Endothelial cell of umbilical vein (primary cell): ENCODE measurements around the gene LAD1. TPM values are rescaled to one million over a fixed set of nuclear protein-coding genes. Genes with fewer than 3 reads are reported as not detected.

Source experiments
- BruUV-seq: library from RNA; stranded (reverse); fragments of 400-500 nt; replicated peaks from 2 replicates; lab custom pipeline; 2021; lab: Mats Ljungman, UMichigan
- CTCF ChIA-PET: fragments of 300-600, 350-600 bp; sonication (Branson Sonifier 250); formaldehyde crosslinking; loops from one replicate; lab custom pipeline; 2021; ENCODE audit warnings: antibody characterized with exemption, inconsistent platforms; lab: Charles Lee
- POLR2A ChIA-PET: fragments of 300-600, 350-600 bp; sonication (Branson Sonifier 250); formaldehyde crosslinking; loops from one replicate; lab custom pipeline; 2021; ENCODE audit warnings: antibody characterized with exemption, inconsistent platforms; lab: Charles Lee
- DNase-seq: peaks from one replicate; pipeline ENCODE4 v3.0.0-alpha.2; 2011; ENCODE audit warnings: low read depth, low spot score
- FAIRE-seq: peaks from 2 replicates; lab custom pipeline; 2011; peaks lifted over from hg19 to GRCh38; lab: Jason Lieb, UNC
- H2AFZ ChIP-seq: 2 replicates; pipeline ENCODE4 v1.6.0; 2012; ENCODE audit warnings: low read depth, low read length, control low read depth, inconsistent platforms
- H3K27ac ChIP-seq: 2 replicates; pipeline ENCODE4 v1.5.1; 2011; ENCODE audit warnings: low read depth, mild to moderate bottlenecking, control low read depth, low read length, moderate library complexity; ENCODE audit not compliant: insufficient read depth
- H3K27me3 ChIP-seq, 2 experiments: 2 replicates each; pipeline versions ENCODE4 v1.6.0 to v1.6.1; 2011; ENCODE audit warnings: low read length in 2 of 2, mixed read lengths in 1 of 2; ENCODE audit not compliant: control insufficient read depth in 2 of 2, insufficient read depth in 2 of 2
- H3K36me3 ChIP-seq, 2 experiments: 2 replicates in 1 of 2; 3 replicates in 1 of 2; pipeline ENCODE4 v1.5.1; 2011; ENCODE audit warnings: low read length in 2 of 2, mild to moderate bottlenecking in 1 of 2, moderate library complexity in 1 of 2; ENCODE audit not compliant: control insufficient read depth in 2 of 2, insufficient read depth in 2 of 2; ENCODE audit errors: extremely low read depth in 1 of 2
- H3K4me1 ChIP-seq: 3 replicates; pipeline ENCODE4 v1.5.1; 2011; ENCODE audit warnings: mild to moderate bottlenecking, low read length; ENCODE audit not compliant: control insufficient read depth, insufficient read depth; ENCODE audit errors: extremely low read depth
- H3K4me2 ChIP-seq: 2 replicates; pipeline ENCODE4 v1.6.1; 2011; ENCODE audit warnings: low read length, control low read depth, mixed read lengths; ENCODE audit not compliant: insufficient read depth
- H3K4me3 ChIP-seq, 3 experiments: fragments of 200-600 bp in 1 of 3; sonication (generic), shearing (Covaris generic) in 1 of 3; replicated peaks in 1 of 3; 2 replicates each; pipeline ENCODE4 v1.5.1; 2011 to 2016; ENCODE audit warnings: control low read depth in 3 of 3, low read length in 3 of 3, mild to moderate bottlenecking in 2 of 3, inconsistent platforms in 1 of 3, low read depth in 1 of 3, moderate library complexity in 1 of 3; ENCODE audit not compliant: insufficient read depth in 1 of 3
- H3K79me2 ChIP-seq: 2 replicates; pipeline ENCODE4 v1.6.0; 2012; ENCODE audit warnings: low read length, inconsistent platforms; ENCODE audit not compliant: control insufficient read depth, insufficient read depth
- H3K9ac ChIP-seq: replicated peaks from 2 replicates; pipeline ENCODE3; 2011; ENCODE audit warnings: low read length, control low read depth; ENCODE audit not compliant: insufficient read depth; ENCODE audit errors: extremely low read depth
- H3K9me1 ChIP-seq: replicated peaks from 3 replicates; pipeline ENCODE4 v1.6.0; 2011; ENCODE audit warnings: mild to moderate bottlenecking, low read length; ENCODE audit not compliant: control insufficient read depth, insufficient read depth; ENCODE audit errors: extremely low read depth
- H3K9me3 ChIP-seq: replicated peaks from 2 replicates; pipeline ENCODE4 v1.5.1; 2012; ENCODE audit warnings: low read length, inconsistent platforms; ENCODE audit not compliant: control insufficient read depth, insufficient read depth
- H4K20me1 ChIP-seq: replicated peaks from 2 replicates; pipeline ENCODE3; 2011; ENCODE audit warnings: mild to moderate bottlenecking, low read length; ENCODE audit not compliant: control insufficient read depth, insufficient read depth; ENCODE audit errors: extremely low read depth
- CTCF ChIP-seq, 2 donors: IDR thresholded peaks; 1 replicate in 1 of 2; 2 replicates in 1 of 2; pipeline ENCODE4 v1.5.1; 2011; ENCODE audit warnings: low read length in 2 of 2, mild to moderate bottlenecking in 2 of 2, moderate library complexity in 2 of 2, control low read depth in 1 of 2, inconsistent platforms in 1 of 2, low read depth in 1 of 2; ENCODE audit not compliant: insufficient read depth in 1 of 2; ENCODE audit errors: extremely low read depth in 1 of 2
- EZH2 ChIP-seq: IDR thresholded peaks from 2 replicates; pipeline ENCODE4 v1.6.1; 2012; ENCODE audit warnings: borderline replicate concordance, low read depth, mild to moderate bottlenecking, moderate library complexity, low read length, inconsistent platforms; ENCODE audit not compliant: severe bottlenecking
- FOS ChIP-seq: IDR thresholded peaks from 2 replicates; pipeline ENCODE4 v1.6.1; 2011; ENCODE audit warnings: mild to moderate bottlenecking, low read length, moderate library complexity, borderline replicate concordance; ENCODE audit not compliant: insufficient read depth
- GATA2 ChIP-seq: IDR thresholded peaks from 2 replicates; pipeline ENCODE4 v1.7.0; 2011; ENCODE audit warnings: low read depth, mild to moderate bottlenecking, moderate library complexity, mixed read lengths, low read length; ENCODE audit not compliant: insufficient read length, insufficient read depth
- JUN ChIP-seq: IDR thresholded peaks from 2 replicates; pipeline ENCODE4 v1.6.1; 2011; ENCODE audit warnings: borderline replicate concordance, low read depth; ENCODE audit not compliant: insufficient read length, insufficient read depth
- MAX ChIP-seq: IDR thresholded peaks from 2 replicates; pipeline ENCODE4 v1.6.1; 2011; ENCODE audit not compliant: insufficient read depth, insufficient read length
- POLR2A ChIP-seq: IDR thresholded peaks from 2 replicates; pipeline ENCODE4 v1.6.1; 2012; ENCODE audit warnings: low read depth, mild to moderate bottlenecking, control low read depth, low read length
- POLR2AphosphoS5 ChIP-seq: IDR thresholded peaks from 2 replicates; pipeline ENCODE4 v1.6.1; 2012; ENCODE audit warnings: low read depth, mild to moderate bottlenecking, control low read depth, low read length, moderate library complexity; ENCODE audit not compliant: insufficient read depth
- dilution Hi-C: fragments of 300-500 bp; cut with MboI; formaldehyde crosslinking; loops from one replicate; pipeline ENCODE4 v1.15.0; 2019; ENCODE audit warnings: low sequenced_read_pairs; ENCODE audit not compliant: extremely low pct_ligation_motif_present
- intact Hi-C: fragments of 100-400 bp; cut with micrococcal nuclease; formaldehyde crosslinking; loops from one replicate; pipeline ENCODE4 v1.10.0; 2022
- polyA plus RNA-seq, 4 experiments: library from polyadenylated mRNA; depleted of rRNA in 3 of 4; stranded (reverse) in 3 of 4; unstranded in 1 of 4; fragments of >200 nt; gene quantifications; 2 replicates each; pipeline versions ENCODE4 v1.2.1 to v1.2.3, GENCODE V29; 2011 to 2012; ENCODE audit warnings: missing spikeins in 1 of 4
- total RNA-seq: library from RNA; stranded (reverse); gene quantifications from 2 replicates; pipeline ENCODE4 v1.2.3, GENCODE V29; 2021

Gene LAD1
- total and polyA plus RNA-seq, 2 donors (not counting 3 experiments of a cell fraction or from before 2014, with no cell fraction given), result not detected

GRCh38 chr1:201334325-201335173 lies 64.6 kb downstream of the LAD1 start:
- no peak for TF ChIP-seq POLR2A
- no peak for TF ChIP-seq POLR2AphosphoS5
- intact Hi-C loops (no loop called here), dilution Hi-C loops (no loop called here)
- DNase-seq (no peak), FAIRE-seq (no peak)
- POLR2A ChIA-PET, result no interaction called here
- Histone ChIP-seq H3K9me3 (no peaks in the 10 kb centered on the region), H3K4me1 (no peaks in the 10 kb centered on the region), H3K79me2 (no peaks in the 10 kb centered on the region), H2AFZ (no peak overlapping the region), H3K9me1 (no peaks in the 10 kb centered on the region), H3K27me3 (no peaks in the 10 kb centered on the region), H3K36me3 (no peaks in the 10 kb centered on the region), H3K4me2 (no peak overlapping the region), H3K9ac (no peak overlapping the region), H3K27ac (no peak overlapping the region), H3K4me3 (no peak overlapping the region), H4K20me1 (no peaks in the 10 kb centered on the region)
- no TSS peak for BruUV-seq
- CTCF ChIA-PET, result interaction anchor here (1.1 kb wide), 1 partner anchor 11 kb away, joined by 5 read pairs; no protein-coding TSS in a partner anchor

- CTCF ChIA-PET, result no interaction called here
These were observed 66.3 kb downstream of the LAD1 start for GRCh38 chr1:201332616-201333335.

More at GRCh38 chr1:201332616-201333335, 66.3 kb downstream of the LAD1 start:
- no peak overlapping the region for H3K4me3 ChIP-seq
- TF ChIP-seq FOS (no peak), JUN (no peak), MAX (no peak), POLR2AphosphoS5 (no peak), GATA2 (no peak), EZH2 (no peak), CTCF (IDR thresholded peaks at IDR 0.05; ENCODE audit: extremely low read depth in 1 of 2, insufficient read depth in 1 of 2, low read depth in 1 of 2, low read length in 2 of 2) (no peak)
- no peaks in the 10 kb centered on the region for H3K9me3 ChIP-seq
- no peaks in the 10 kb centered on the region for H3K36me3 ChIP-seq
- POLR2A ChIA-PET, result no interaction called here
- H2AFZ ChIP-seq, result no peak overlapping the region
- FAIRE-seq (no peak), DNase-seq (no peak)
- dilution Hi-C loops, result no loop called here
- no peak overlapping the region for H3K9ac ChIP-seq
- H3K79me2 ChIP-seq, result no peaks in the 10 kb centered on the region
- peaks cover 0 to 5% of the 10 kb centered on the region in 2 experiments for H3K27me3 ChIP-seq
- no peak overlapping the region for H3K27ac ChIP-seq
- intact Hi-C loops, result no loop called here
- no peak overlapping the region for H3K4me2 ChIP-seq
- H4K20me1 ChIP-seq, result no peaks in the 10 kb centered on the region
- H3K4me1 ChIP-seq, result no peaks in the 10 kb centered on the region
- no TSS peak for BruUV-seq
- H3K9me1 ChIP-seq, result no peaks in the 10 kb centered on the region
